Subcutaneous abdominal adipose tissue (tissue), 5 donors: ENCODE results near the gene PSPH.

Experiments used
- H3K27ac ChIP-seq: one replicate; pipeline ENCODE4 v1.7.0; 2013; ENCODE audit warnings: low read depth, mild to moderate bottlenecking, inconsistent platforms, low read length, moderate library complexity
- H3K27me3 ChIP-seq, 5 donors: one replicate each; pipeline ENCODE4 v1.7.0; 2013; ENCODE audit warnings: low read length in 5 of 5, inconsistent platforms in 1 of 5; ENCODE audit not compliant: control insufficient read depth in 5 of 5, insufficient read depth in 4 of 5
- H3K36me3 ChIP-seq, 5 donors: one replicate each; pipeline ENCODE4 v1.7.0; 2013; ENCODE audit warnings: low read length in 5 of 5; ENCODE audit not compliant: control insufficient read depth in 5 of 5, insufficient read depth in 5 of 5
- H3K4me1 ChIP-seq, 5 donors: one replicate each; pipeline ENCODE4 v1.7.0; 2013; ENCODE audit warnings: low read length in 5 of 5, mild to moderate bottlenecking in 3 of 5, moderate library complexity in 1 of 5; ENCODE audit not compliant: control insufficient read depth in 5 of 5, insufficient read depth in 5 of 5
- H3K4me3 ChIP-seq, 5 donors: one replicate each; pipeline ENCODE4 v1.7.0; 2013; ENCODE audit warnings: low read length in 5 of 5, low read depth in 1 of 5
- H3K9ac ChIP-seq, 5 donors: one replicate each; pipeline ENCODE4 v1.7.0; 2013; ENCODE audit warnings: low read length in 5 of 5, mild to moderate bottlenecking in 4 of 5, moderate library complexity in 3 of 5
- H3K9me3 ChIP-seq, 5 donors: one replicate each; pipeline ENCODE4 v1.7.0; 2013; ENCODE audit warnings: low read length in 5 of 5; ENCODE audit not compliant: control insufficient read depth in 5 of 5
- donor health status: healthy.
- donor health status: healthy.
- donor health status: healthy.
- donor health status: healthy.
- donor health status: healthy.

Gene PSPH

DNA sequence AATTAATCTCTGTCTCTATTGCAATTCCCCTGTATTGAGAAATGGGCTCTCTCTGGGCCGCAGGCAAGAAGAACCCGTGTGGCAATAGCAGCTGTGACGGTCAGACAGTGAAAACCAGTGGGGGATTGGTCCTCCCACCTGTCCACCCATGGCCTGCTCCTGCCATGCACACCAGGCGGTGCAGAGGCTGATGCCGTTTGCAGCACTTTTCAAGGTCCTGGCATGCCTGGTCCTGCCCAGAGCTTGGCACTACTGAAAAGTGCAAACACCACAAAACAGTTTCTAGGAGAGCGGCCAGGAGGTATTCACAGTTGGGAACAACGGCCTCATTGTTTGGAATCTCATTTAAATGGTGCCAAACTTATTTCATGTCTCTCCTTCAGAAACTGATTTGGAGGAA, 41.5 kb downstream of the PSPH start:
- H3K9ac ChIP-seq, result no peak overlapping the region
- H3K27me3 ChIP-seq, result no peaks in the 10 kb centered on the region
- H3K4me3 ChIP-seq, result no peak overlapping the region
- H3K36me3 ChIP-seq, result peaks cover 0 to 17% (median 5%) of the 10 kb centered on the region in 5 donors
- H3K4me1 ChIP-seq, result peaks cover 0 to 4% (median 0%) of the 10 kb centered on the region in 5 donors
- no peaks in the 10 kb centered on the region for H3K9me3 ChIP-seq
- H3K27ac ChIP-seq, result no peak overlapping the region

GRCh38 chr7:56007891-56008290, 43.4 kb downstream of the PSPH start:
- Histone ChIP-seq H3K9me3 (no peaks in the 10 kb centered on the region), H3K4me3 (no peak overlapping the region), H3K9ac (peak overlapping the region in 1 of 5 donors; percentile 35), H3K27me3 (no peaks in the 10 kb centered on the region), H3K4me1 (peaks cover 0 to 4% (median 0%) of the 10 kb centered on the region in 5 donors), H3K36me3 (peaks cover 0 to 3% (median 0%) of the 10 kb centered on the region in 5 donors), H3K27ac (no peak overlapping the region)

DNA sequence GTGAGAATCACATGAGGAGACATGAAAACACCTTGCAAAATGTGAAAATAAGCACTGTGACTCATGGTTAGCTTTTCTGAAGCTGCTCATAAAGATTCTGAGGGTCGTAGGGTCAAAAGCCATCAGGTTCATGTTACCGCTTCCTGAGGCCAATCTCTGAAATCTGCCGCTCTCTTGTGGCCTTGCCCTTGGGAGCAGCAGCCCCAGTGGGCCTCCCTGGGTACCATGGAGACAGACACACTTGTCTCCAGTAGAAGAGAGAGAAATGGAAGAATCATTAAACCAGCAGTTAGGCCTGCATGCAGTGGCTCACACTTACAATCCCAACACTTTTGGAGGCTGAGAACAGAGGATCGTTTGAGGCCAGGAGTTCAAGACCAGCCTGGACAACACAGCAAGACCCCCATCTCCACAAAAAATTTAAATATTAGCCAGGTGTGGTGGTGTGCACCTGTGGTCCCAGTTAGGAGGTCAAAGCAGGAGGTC, 44.0 kb downstream of the PSPH start:
- no peak overlapping the region for H3K9ac ChIP-seq
- peaks cover 0 to 3% (median 0%) of the 10 kb centered on the region in 5 donors for H3K36me3 ChIP-seq
- no peaks in the 10 kb centered on the region for H3K9me3 ChIP-seq
- no peaks in the 10 kb centered on the region for H3K27me3 ChIP-seq
- no peak overlapping the region for H3K4me3 ChIP-seq
- peaks cover 0 to 4% (median 0%) of the 10 kb centered on the region in 5 donors for H3K4me1 ChIP-seq
- no peak overlapping the region for H3K27ac ChIP-seq

DNA sequence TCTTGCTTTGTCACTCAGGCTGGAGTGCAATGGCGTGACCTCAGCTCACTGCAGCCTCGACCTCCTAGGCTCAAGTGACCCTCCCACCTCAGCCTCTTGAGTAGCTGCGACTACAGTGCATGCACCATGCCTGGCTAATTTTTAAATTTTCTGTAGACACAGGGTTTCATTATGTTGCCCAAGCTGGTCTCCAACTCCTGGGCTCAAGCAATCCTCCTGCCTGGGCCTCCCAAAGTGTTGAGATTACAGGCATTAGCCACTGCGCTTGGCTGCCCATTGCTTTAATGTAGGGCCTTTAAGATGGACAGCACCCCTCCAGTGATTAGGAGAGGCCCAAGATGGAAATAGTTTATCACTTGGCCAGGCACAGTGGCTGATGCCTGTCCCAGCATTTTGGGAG, 47.5 kb downstream of the PSPH start:
- Histone ChIP-seq H3K27ac (no peak overlapping the region), H3K9ac (no peak overlapping the region), H3K9me3 (no peaks in the 10 kb centered on the region), H3K27me3 (no peaks in the 10 kb centered on the region), H3K36me3 (peaks cover 5 to 13% (median 8%) of the 10 kb centered on the region in 5 donors), H3K4me3 (no peak overlapping the region), H3K4me1 (peaks cover 0 to 2% (median 0%) of the 10 kb centered on the region in 5 donors)

GRCh38 chr7:55996856-55997500, 54.3 kb downstream of the PSPH start:
- Histone ChIP-seq H3K27ac (no peak overlapping the region), H3K9me3 (no peaks in the 10 kb centered on the region), H3K9ac (no peak overlapping the region), H3K4me3 (no peak overlapping the region), H3K4me1 (peaks cover 0 to 2% (median 0%) of the 10 kb centered on the region in 5 donors), H3K36me3 (peaks cover 25 to 59% (median 56%) of the 10 kb centered on the region in 5 donors), H3K27me3 (no peaks in the 10 kb centered on the region)

DNA sequence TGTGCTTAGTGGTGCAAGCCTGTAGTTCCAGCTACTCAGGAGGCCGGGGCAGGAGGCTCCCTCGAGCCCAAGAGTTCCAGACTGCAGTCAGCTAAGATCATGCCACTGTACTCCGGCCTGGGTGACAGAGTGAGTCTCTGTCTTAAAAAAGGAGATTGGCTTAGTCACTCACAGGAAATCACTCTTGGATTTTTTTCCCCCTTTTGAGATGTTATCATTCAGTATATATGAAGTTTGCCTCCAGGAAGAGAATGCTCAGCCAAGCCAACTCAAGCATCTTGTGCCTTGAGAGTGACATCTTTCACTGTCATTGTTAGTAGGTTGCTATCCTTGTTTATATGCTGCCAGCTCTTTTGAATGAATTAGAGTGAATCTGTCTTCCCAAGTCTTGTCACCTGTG, 58.9 kb downstream of the PSPH start:
- H3K27me3 ChIP-seq, result no peaks in the 10 kb centered on the region
- H3K36me3 ChIP-seq, result peaks cover 10 to 80% (median 56%) of the 10 kb centered on the region in 5 donors

GRCh38 chr7:55983537-55983936, 67.7 kb downstream of the PSPH start:
- no peak overlapping the region for H3K4me3 ChIP-seq
- H3K4me1 ChIP-seq, result no peaks in the 10 kb centered on the region
- H3K27me3 ChIP-seq, result no peaks in the 10 kb centered on the region
- H3K27ac ChIP-seq, result no peak overlapping the region
- no peaks in the 10 kb centered on the region for H3K9me3 ChIP-seq
- no peak overlapping the region for H3K9ac ChIP-seq
- peaks cover 43 to 88% (median 76%) of the 10 kb centered on the region in 5 donors for H3K36me3 ChIP-seq

More for the DNA sequence above, 58.9 kb downstream of the PSPH start:
- Histone ChIP-seq H3K27ac (no peak overlapping the region), H3K9me3 (no peaks in the 10 kb centered on the region), H3K9ac (no peak overlapping the region), H3K4me1 (no peaks in the 10 kb centered on the region), H3K4me3 (no peak overlapping the region)

- Histone ChIP-seq H3K9ac (no peak overlapping the region), H3K36me3 (peaks cover 52 to 70% (median 65%) of the 10 kb centered on the region in 5 donors), H3K4me3 (no peak overlapping the region), H3K4me1 (peaks cover 0 to 3% (median 0%) of the 10 kb centered on the region in 5 donors), H3K9me3 (no peaks in the 10 kb centered on the region), H3K27me3 (no peaks in the 10 kb centered on the region), H3K27ac (no peak overlapping the region)
These were observed 71.0 kb downstream of the PSPH start for GRCh38 chr7:55980266-55980665.

DNA sequence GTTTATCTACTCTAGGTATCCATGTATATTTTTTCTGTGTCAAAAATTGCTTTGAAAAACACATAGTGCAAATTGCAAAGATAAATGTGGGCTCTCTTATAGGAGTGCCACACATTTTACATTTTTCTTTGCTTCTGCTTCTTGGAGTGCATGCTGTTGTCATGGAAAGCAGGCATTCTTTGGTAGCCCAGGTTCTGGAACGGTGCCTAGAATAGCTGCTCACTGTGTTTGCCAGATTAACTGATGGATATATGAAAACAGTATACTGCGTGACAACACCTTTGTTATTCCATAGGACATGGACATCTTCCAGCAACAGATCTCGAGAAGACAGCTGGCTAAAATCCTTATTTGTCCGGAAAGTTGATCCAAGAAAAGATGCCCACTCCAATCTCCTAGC, 73.4 kb downstream of the PSPH start:
- peaks cover 35 to 49% (median 44%) of the 10 kb centered on the region in 5 donors for H3K36me3 ChIP-seq
- H3K4me1 ChIP-seq, result peaks cover 0 to 3% (median 0%) of the 10 kb centered on the region in 5 donors
- no peaks in the 10 kb centered on the region for H3K9me3 ChIP-seq
- no peak overlapping the region for H3K4me3 ChIP-seq
- no peak overlapping the region for H3K9ac ChIP-seq
- no peaks in the 10 kb centered on the region for H3K27me3 ChIP-seq
- H3K27ac ChIP-seq, result no peak overlapping the region

GRCh38 chr7:55975988-55976633, 75.1 kb downstream of the PSPH start:
- Histone ChIP-seq H3K4me3 (no peak overlapping the region), H3K27ac (no peak overlapping the region), H3K4me1 (peaks cover 0 to 3% (median 0%) of the 10 kb centered on the region in 5 donors), H3K9me3 (no peaks in the 10 kb centered on the region), H3K27me3 (no peaks in the 10 kb centered on the region), H3K9ac (no peak overlapping the region), H3K36me3 (peaks cover 30 to 32% (median 30%) of the 10 kb centered on the region in 5 donors)
